Neural cell (in vitro differentiated cells): Measurements from ENCODE around the gene FRS3.

Source experiments
- CTCF ChIP-seq: fragments of 450-650 bp; IDR thresholded peaks from 2 replicates; pipeline ENCODE4 v1.5.1; 2014; ENCODE audit warnings: antibody characterized with exemption, mild to moderate bottlenecking, moderate library complexity; ENCODE audit not compliant: poor library complexity, severe bottlenecking
- EP300 ChIP-seq: fragments of 450-650 bp; conservative IDR thresholded peaks from 2 replicates; pipeline ENCODE4 v1.6.1; 2014; ENCODE audit warnings: antibody characterized with exemption, mild to moderate bottlenecking, moderate library complexity; ENCODE audit not compliant: poor library complexity, severe bottlenecking
- EZH2 ChIP-seq: fragments of 200-600, 300-800 bp; shearing (Covaris generic), sonication (generic); IDR thresholded peaks from 2 replicates; pipeline ENCODE4 v1.6.1; 2014; ENCODE audit warnings: antibody characterized with exemption, low read length, borderline replicate concordance, mild to moderate bottlenecking; ENCODE audit not compliant: insufficient read depth, poor library complexity, severe bottlenecking
- MXI1 ChIP-seq: fragments of 450-650 bp; conservative IDR thresholded peaks from 2 replicates; pipeline ENCODE4 v1.6.1; 2014; ENCODE audit warnings: antibody characterized with exemption, mild to moderate bottlenecking; ENCODE audit not compliant: poor library complexity, severe bottlenecking
- POLR2AphosphoS5 ChIP-seq: IDR thresholded peaks from 2 replicates; pipeline ENCODE4 v1.6.1; 2012
- RAD21 ChIP-seq: fragments of 450-650 bp; conservative IDR thresholded peaks from 2 replicates; pipeline ENCODE4 v1.6.1; 2014; ENCODE audit warnings: antibody characterized with exemption, mild to moderate bottlenecking, moderate library complexity
- REST ChIP-seq: IDR thresholded peaks from 2 replicates; pipeline ENCODE4 v1.6.1; 2012; ENCODE audit warnings: borderline replicate concordance
- SMC3 ChIP-seq: fragments of 450-650 bp; conservative IDR thresholded peaks from 2 replicates; pipeline ENCODE4 v1.6.1; 2014; ENCODE audit warnings: antibody characterized with exemption, mild to moderate bottlenecking, moderate library complexity; ENCODE audit not compliant: poor library complexity
- TAF1 ChIP-seq: IDR thresholded peaks from 2 replicates; pipeline ENCODE4 v1.6.1; 2012; ENCODE audit warnings: low read depth

- TF ChIP-seq CTCF (no peak), EZH2 (no peak), REST (no peak), EP300 (no peak), POLR2AphosphoS5 (no peak), MXI1 (no peak), SMC3 (no peak), RAD21 (no peak), TAF1 (no peak)
Observed at GRCh38 chr6:41727705-41728072, 52.0 kb downstream of the FRS3 start.
